IMR-90 (cell line): ENCODE results near the gene PPM1D. TPM values are rescaled to one million over a fixed set of nuclear protein-coding genes. Genes with fewer than 3 reads are reported as not detected.

ENCODE experiments used
- ATAC-seq: fragments of 200-7000 bp; cut with Tn5 transposase; 2 replicates; pipeline ENCODE4 v1.9.1; 2020; ENCODE audit warnings: low read depth, mild to moderate bottlenecking, moderate library complexity
- BruUV-seq: library from RNA; stranded (reverse); fragments of 400-500 nt; replicated peaks from 2 replicates; lab custom pipeline; 2021; lab: Mats Ljungman, UMichigan
- CTCF ChIA-PET: fragments of 300-600 bp; formaldehyde crosslinking; extraction: SDS; loops from one replicate; lab custom pipeline; 2021; ENCODE audit warnings: antibody characterized with exemption; lab: Yijun Ruan, JAX
- POLR2A ChIA-PET: fragments of 300-600 bp; sonication (Branson Sonifier 250); formaldehyde crosslinking; loops from one replicate; lab custom pipeline; 2022; ENCODE audit warnings: antibody characterized with exemption; ENCODE audit not compliant: unreplicated experiment; lab: Charles Lee
- DNase-seq: peaks from one replicate; pipeline ENCODE4 v3.0.0; 2013
- H2AFZ ChIP-seq: replicated peaks from 2 replicates; pipeline ENCODE3; 2013; ENCODE audit warnings: low read length, mild to moderate bottlenecking; ENCODE audit not compliant: poor library complexity
- H2AK5ac ChIP-seq: 2 replicates; pipeline ENCODE4 v1.6.1; 2013; ENCODE audit warnings: low read depth, low read length, inconsistent platforms
- H2AK9ac ChIP-seq: replicated peaks from 2 replicates; pipeline ENCODE3; 2013; ENCODE audit warnings: mild to moderate bottlenecking, low read depth, low read length, moderate library complexity; ENCODE audit not compliant: poor library complexity
- H2BK120ac ChIP-seq: 2 replicates; pipeline ENCODE4 v1.6.1; 2013; ENCODE audit warnings: low read depth, low read length, inconsistent platforms
- H2BK15ac ChIP-seq: 3 replicates; pipeline ENCODE4 v1.6.1; 2013; ENCODE audit warnings: low read depth, low read length, inconsistent platforms
- H2BK20ac ChIP-seq: 2 replicates; pipeline ENCODE4 v1.6.1; 2013; ENCODE audit warnings: low read depth, mild to moderate bottlenecking, inconsistent platforms, low read length, moderate library complexity
- H2BK5ac ChIP-seq: 2 replicates; pipeline ENCODE4 v1.6.1; 2013; ENCODE audit warnings: mild to moderate bottlenecking, low read depth, low read length, inconsistent platforms; ENCODE audit not compliant: poor library complexity, severe bottlenecking
- H3K14ac ChIP-seq: replicated peaks from 2 replicates; pipeline ENCODE4 v1.6.1; 2013; ENCODE audit warnings: low read depth, low read length, inconsistent platforms
- H3K18ac ChIP-seq: 2 replicates; pipeline ENCODE4 v1.6.1; 2013; ENCODE audit warnings: low read depth, low read length, control low read depth
- H3K23ac ChIP-seq: 2 replicates; pipeline ENCODE4 v1.6.1; 2013; ENCODE audit warnings: low read depth, low read length, inconsistent platforms
- H3K27ac ChIP-seq: 2 replicates; pipeline ENCODE4 v1.5.1; 2013; ENCODE audit warnings: mild to moderate bottlenecking, control low read depth, low read length; ENCODE audit not compliant: insufficient read depth
- H3K27me3 ChIP-seq: 2 replicates; pipeline ENCODE4 v1.6.1; 2013; ENCODE audit warnings: low read length; ENCODE audit not compliant: control insufficient read depth, insufficient read depth
- H3K36me3 ChIP-seq: 2 replicates; pipeline ENCODE4 v1.6.1; 2013; ENCODE audit warnings: low read length, mixed read lengths; ENCODE audit not compliant: control insufficient read depth, insufficient read depth
- H3K4ac ChIP-seq: 2 replicates; pipeline ENCODE4 v1.6.1; 2013; ENCODE audit warnings: low read depth, low read length, inconsistent platforms
- H3K4me1 ChIP-seq: 2 replicates; pipeline ENCODE4 v1.6.1; 2013; ENCODE audit warnings: low read length, mixed read lengths; ENCODE audit not compliant: control insufficient read depth, insufficient read depth
- H3K4me2 ChIP-seq: 2 replicates; pipeline ENCODE4 v1.6.1; 2013; ENCODE audit warnings: low read depth, mild to moderate bottlenecking, control low read depth, low read length, moderate library complexity
- H3K4me3 ChIP-seq: 2 replicates; pipeline ENCODE4 v1.5.1; 2013; ENCODE audit warnings: low read depth, mild to moderate bottlenecking, control low read depth, low read length, moderate library complexity; ENCODE audit not compliant: insufficient read depth
- H3K56ac ChIP-seq: 2 replicates; pipeline ENCODE4 v1.6.1; 2013; ENCODE audit warnings: low read length, inconsistent platforms; ENCODE audit not compliant: insufficient read depth; ENCODE audit errors: extremely low read depth
- H3K79me1 ChIP-seq, 2 experiments: 2 replicates each; pipeline ENCODE4 v1.6.1; 2013; ENCODE audit warnings: low read length in 2 of 2, inconsistent platforms in 1 of 2, low read depth in 1 of 2
- H3K9ac ChIP-seq: 2 replicates; pipeline ENCODE4 v1.6.1; 2013; ENCODE audit warnings: low read depth, low read length, control low read depth
- H3K9me1 ChIP-seq: 2 replicates; pipeline ENCODE4 v1.6.1; 2013; ENCODE audit warnings: low read length, inconsistent platforms; ENCODE audit not compliant: insufficient read depth
- H3K9me3 ChIP-seq: 2 replicates; pipeline ENCODE4 v1.6.1; 2013; ENCODE audit warnings: low read length; ENCODE audit not compliant: control insufficient read depth, insufficient read depth
- H4K20me1 ChIP-seq: 2 replicates; pipeline ENCODE4 v1.6.1; 2013; ENCODE audit warnings: low read length, inconsistent platforms; ENCODE audit not compliant: insufficient read depth
- H4K5ac ChIP-seq: 2 replicates; pipeline ENCODE4 v1.6.1; 2013; ENCODE audit warnings: mild to moderate bottlenecking, low read depth, low read length, control low read depth
- H4K8ac ChIP-seq, 2 experiments: 2 replicates each; pipeline ENCODE4 v1.6.1; 2013; ENCODE audit warnings: low read depth in 2 of 2, low read length in 2 of 2, control low read depth in 1 of 2, inconsistent platforms in 1 of 2
- H4K91ac ChIP-seq: 2 replicates; pipeline ENCODE4 v1.6.1; 2013; ENCODE audit warnings: low read depth, low read length, inconsistent platforms; ENCODE audit not compliant: insufficient read depth
- BHLHE40 ChIP-seq: fragments of 150-350 bp; IDR thresholded peaks from 2 replicates; pipeline ENCODE4 v1.6.1; 2016; ENCODE audit warnings: mild to moderate bottlenecking, low read depth, low read length
- CEBPB ChIP-seq: IDR thresholded peaks from 2 replicates; pipeline ENCODE4 v1.6.1; 2012; ENCODE audit warnings: low read depth, low read length, improper control_type of control experiment
- CHD1 ChIP-seq: IDR thresholded peaks from 2 replicates; pipeline ENCODE4 v1.6.1; 2012; ENCODE audit warnings: low read depth, low read length, improper control_type of control experiment
- CTCF ChIP-seq: conservative IDR thresholded peaks from 2 replicates; pipeline ENCODE4 v1.5.1; 2012; ENCODE audit warnings: mild to moderate bottlenecking, low read depth, low read length, improper control_type of control experiment
- ELK1 ChIP-seq: fragments of 150-350 bp; IDR thresholded peaks from 2 replicates; pipeline ENCODE4 v1.6.1; 2016; ENCODE audit warnings: low read depth, mild to moderate bottlenecking, low read length, moderate library complexity, borderline replicate concordance
- FOS ChIP-seq: fragments of 150-350 bp; IDR thresholded peaks from 2 replicates; pipeline ENCODE4 v1.6.1; 2016; ENCODE audit warnings: low read depth, low read length
- MAFK ChIP-seq: IDR thresholded peaks from 2 replicates; pipeline ENCODE4 v1.6.1; 2012; ENCODE audit warnings: low read depth, low read length, improper control_type of control experiment
- MAZ ChIP-seq: IDR thresholded peaks from 2 replicates; pipeline ENCODE4 v1.6.1; 2012; ENCODE audit warnings: low read depth, mild to moderate bottlenecking, low read length, improper control_type of control experiment, moderate library complexity, borderline replicate concordance
- MXI1 ChIP-seq: IDR thresholded peaks from 2 replicates; pipeline ENCODE4 v1.6.1; 2012; ENCODE audit warnings: low read depth, mild to moderate bottlenecking, low read length, moderate library complexity, borderline replicate concordance
- NFE2L2 ChIP-seq: fragments of 150-350 bp; IDR thresholded peaks from 2 replicates; pipeline ENCODE4 v1.6.1; 2016; ENCODE audit warnings: low read depth, mild to moderate bottlenecking, low read length
- POLR2A ChIP-seq: IDR thresholded peaks from 2 replicates; pipeline ENCODE4 v1.6.1; 2012; ENCODE audit warnings: mild to moderate bottlenecking, low read depth, low read length
- RAD21 ChIP-seq: IDR thresholded peaks from 2 replicates; pipeline ENCODE4 v1.6.1; 2012; ENCODE audit warnings: low read length, improper control_type of control experiment
- RCOR1 ChIP-seq: IDR thresholded peaks from 2 replicates; pipeline ENCODE4 v1.6.1; 2012; ENCODE audit warnings: mild to moderate bottlenecking, low read length, improper control_type of control experiment; ENCODE audit not compliant: insufficient replicate concordance
- RFX5 ChIP-seq: IDR thresholded peaks from 2 replicates; pipeline ENCODE4 v1.8.0; 2012; ENCODE audit warnings: low read depth, mild to moderate bottlenecking, low read length, moderate library complexity
- SMC3 ChIP-seq: fragments of 150-350 bp; IDR thresholded peaks from 2 replicates; pipeline ENCODE4 v1.6.1; 2016; ENCODE audit warnings: low read depth, mild to moderate bottlenecking, antibody characterized with exemption, low read length, moderate library complexity
- USF2 ChIP-seq: fragments of 150-350 bp; IDR thresholded peaks from 2 replicates; pipeline ENCODE4 v1.6.1; 2017; ENCODE audit warnings: mild to moderate bottlenecking, antibody characterized with exemption, low read length, low read depth
- WGBS, 2 experiments: methylation state at CpG; one replicate each; pipeline versions ENCODE4 v1.1.5 to v1.1.7; 2013; ENCODE audit warnings: missing lambda C conversion rate in 2 of 2; ENCODE audit not compliant: insufficient read length in 1 of 2; ENCODE audit errors: extremely low coverage in 2 of 2; 5-methylcytosine and 5-hydroxymethylcytosine counted together
- dilution Hi-C: fragments of 300-500 bp; cut with HindIII; formaldehyde crosslinking; loops from one replicate; pipeline ENCODE4 v1.14.3; 2018; ENCODE audit warnings: low sequenced_read_pairs; ENCODE audit not compliant: unreplicated experiment
- in situ Hi-C: fragments of 300-500 bp; cut with MboI; formaldehyde crosslinking; loops from 3 replicates; pipeline ENCODE4 v1.14.3; 2019; ENCODE audit warnings: low sequenced_read_pairs, inconsistent platforms, mixed read lengths
- intact Hi-C: fragments of 100-400 bp; cut with micrococcal nuclease; formaldehyde crosslinking; loops from 2 replicates; pipeline ENCODE4 v1.10.0; 2022
- polyA plus RNA-seq, 3 experiments: library from polyadenylated mRNA; depleted of rRNA; stranded (reverse); fragments of >200 nt; gene quantifications; 2 replicates each; pipeline ENCODE4 v1.2.3, GENCODE V29; 2012; ENCODE audit warnings: low replicate concordance in 1 of 3
- total RNA-seq: library from RNA; depleted of rRNA; stranded (reverse); fragments of >200 nt; gene quantifications from 2 replicates; pipeline ENCODE4 v1.2.3, GENCODE V29; 2012

The PPM1D gene
- total and polyA plus RNA-seq, 2 of the 4 experiments (the other 2 are of a cell fraction), result 5.5 to 16.1 TPM

GRCh38 chr17:60675997-60676396, 76.0 kb downstream of the PPM1D start:
- WGBS, 2 experiments, result no CpG with 5 or more reads among the region's 6 CpGs

More at GRCh38 chr17:60675997-60676396, 76.0 kb downstream of the PPM1D start:
- H3K36me3 ChIP-seq, result no peaks in the 10 kb centered on the region
- H3K27me3 ChIP-seq, result no peaks in the 10 kb centered on the region
- H3K4ac ChIP-seq, result no peak overlapping the region
- TF ChIP-seq BHLHE40 (no peak), RAD21 (no peak), CHD1 (no peak), RFX5 (no peak), POLR2A (no peak), CEBPB (no peak), MAFK (no peak), USF2 (no peak), RCOR1 (no peak), MXI1 (no peak), ELK1 (no peak), MAZ (no peak), CTCF (no peak), SMC3 (no peak), NFE2L2 (no peak), FOS (no peak)
- no peaks in the 10 kb centered on the region for H3K9me3 ChIP-seq
- POLR2A ChIA-PET, result no interaction called here
- no peak overlapping the region for H4K91ac ChIP-seq
- H3K9me1 ChIP-seq, result no peaks in the 10 kb centered on the region
- H3K4me3 ChIP-seq, result no peak overlapping the region
- no peak overlapping the region for H3K14ac ChIP-seq
- H3K4me1 ChIP-seq, result no peaks in the 10 kb centered on the region; the same call in 1 of the 2 replicates
- H2AK5ac ChIP-seq, result no peak overlapping the region
- no peak overlapping the region for H2AFZ ChIP-seq
- no peak overlapping the region for H2AK9ac ChIP-seq
- BruUV-seq, result no TSS peak
- no peak overlapping the region for H2BK120ac ChIP-seq
- no peak overlapping the region for H3K4me2 ChIP-seq
- intact Hi-C loops (loop anchor here (5.0 kb wide), 1 partner anchor 651 kb away; no protein-coding TSS in a partner anchor), in situ Hi-C loops (no loop called here), dilution Hi-C loops (no loop called here)
- peaks cover 9 to 10% of the 10 kb centered on the region in 2 experiments; a peak in 3 of 4 replicates for H3K79me1 ChIP-seq
- no peak overlapping the region for H2BK20ac ChIP-seq
- no peak overlapping the region for H3K9ac ChIP-seq
- ATAC-seq (no peak), DNase-seq (no peak)
- no peak overlapping the region for H3K18ac ChIP-seq
- no peak overlapping the region for H2BK5ac ChIP-seq
- H4K5ac ChIP-seq, result no peak overlapping the region
- no peak overlapping the region for H3K23ac ChIP-seq
- H4K8ac ChIP-seq, result no peak overlapping the region
- no peak overlapping the region for H3K56ac ChIP-seq
- CTCF ChIA-PET, result no interaction called here
- no peak overlapping the region for H3K27ac ChIP-seq
- no peak overlapping the region for H2BK15ac ChIP-seq
- H4K20me1 ChIP-seq, result no peaks in the 10 kb centered on the region
